GM20000 (cell line): ENCODE results near the gene MACROD1.

Source experiments
- DNase-seq: peaks from one replicate; pipeline ENCODE4 v3.0.0; 2012; ENCODE audit warnings: low spot score
- CTCF ChIP-seq: IDR thresholded peaks from 2 replicates; pipeline ENCODE4 v1.5.1; 2012; ENCODE audit warnings: mild to moderate bottlenecking, control low read depth; ENCODE audit errors: extremely low read depth, missing control alignments

The MACROD1 gene

GRCh38 chr11:64140082-64140481, 25.8 kb downstream of the MACROD1 start:
- DNase-seq: no peak
- TF ChIP-seq CTCF: no peak

DNA sequence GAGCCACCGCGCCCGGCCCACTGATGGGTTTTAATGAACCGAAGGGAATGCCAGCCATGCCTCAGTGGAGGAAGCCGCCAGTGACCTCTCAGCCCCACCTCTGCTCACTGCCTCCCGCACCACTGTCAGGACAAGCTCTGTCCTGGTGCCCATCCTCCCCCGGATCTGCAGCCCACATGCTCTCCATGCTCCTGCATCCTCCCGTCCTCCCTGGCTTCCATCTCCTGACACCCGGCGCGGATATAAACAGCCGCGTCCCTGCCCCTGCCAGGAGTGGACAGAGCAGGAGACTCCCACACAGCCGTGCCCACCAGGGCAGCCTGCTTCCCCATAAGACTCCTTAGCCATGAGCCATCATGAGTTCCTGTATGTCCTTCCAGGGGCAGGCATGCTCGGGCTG, 26.9 kb downstream of the MACROD1 start:
- no peak for DNase-seq
- no peak for TF ChIP-seq CTCF

DNA sequence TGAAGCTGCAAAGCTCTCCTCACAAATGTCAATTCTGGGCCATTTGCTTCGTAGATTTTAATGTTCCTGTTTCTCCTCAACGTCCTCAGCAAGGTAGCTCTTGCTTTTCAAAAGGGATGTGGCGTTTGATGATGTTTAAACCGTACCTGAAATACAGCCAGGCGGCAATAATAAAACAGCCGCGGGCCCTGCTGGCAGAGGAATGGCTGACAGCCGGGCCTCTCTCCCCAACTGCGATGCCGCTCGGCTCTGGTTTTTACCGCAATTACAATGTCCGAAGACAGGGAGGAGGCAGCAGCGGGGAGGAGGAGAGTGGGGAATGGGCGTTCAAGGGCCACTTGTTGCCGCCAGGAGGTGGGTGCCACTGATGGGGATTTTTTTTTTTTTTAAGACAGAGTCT, 27.5 kb downstream of the MACROD1 start:
- DNase-seq: no peak
- TF ChIP-seq CTCF: no peak

DNA sequence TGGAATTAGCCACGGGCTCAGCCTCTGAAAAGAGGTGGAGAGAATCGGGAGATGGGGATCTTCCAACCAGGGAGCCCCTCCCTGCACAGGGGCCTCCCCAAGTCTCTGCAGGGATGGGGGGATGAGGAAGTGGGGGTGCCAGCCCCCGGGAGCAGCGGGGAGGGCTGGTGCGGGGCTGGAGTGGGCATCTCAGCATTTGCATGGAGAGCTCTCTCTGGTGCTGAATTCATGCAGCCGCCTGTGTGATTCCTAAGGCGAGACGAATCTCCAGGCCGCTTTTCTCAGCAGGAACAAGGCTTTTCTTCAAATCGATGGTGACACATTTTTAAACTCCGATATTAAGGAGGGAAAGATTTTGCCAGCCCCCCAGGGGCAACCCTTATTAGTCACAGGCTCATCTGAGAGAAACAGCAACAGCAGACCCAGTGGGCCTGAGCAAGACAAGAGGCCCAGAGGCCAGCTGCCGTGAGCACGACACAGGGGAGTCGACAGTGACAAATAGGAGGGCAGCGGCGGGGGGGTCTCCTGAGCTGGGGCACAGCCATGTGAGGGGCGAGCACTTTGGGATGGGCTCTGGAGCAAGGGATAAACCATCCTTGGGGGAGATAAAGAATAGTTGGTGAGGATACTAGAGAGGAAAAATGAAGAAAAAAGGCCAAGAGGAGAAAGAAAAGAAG, 29.0 kb downstream of the MACROD1 start:
- DNase-seq: no peak
- no peak for TF ChIP-seq CTCF

DNA sequence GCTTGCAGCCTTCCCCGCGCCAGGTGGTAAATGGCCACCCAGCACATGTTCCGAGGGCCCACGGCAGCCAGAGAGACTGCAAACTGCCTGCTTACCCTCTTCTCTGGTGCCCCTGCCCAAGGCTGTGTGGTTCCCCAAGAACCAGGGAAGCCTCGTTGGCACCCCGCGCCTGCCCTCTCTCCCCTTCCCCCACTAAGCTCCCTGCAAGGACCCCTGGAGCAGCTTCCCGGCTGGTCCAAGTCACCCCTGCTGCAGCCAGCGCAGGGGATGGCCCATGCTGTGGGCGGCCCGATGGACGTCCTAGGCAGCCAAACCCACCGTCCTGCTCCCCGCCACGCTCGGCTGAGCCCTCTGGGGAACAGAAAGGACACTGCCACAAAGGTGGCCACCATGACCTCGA, 30.2 kb downstream of the MACROD1 start:
- DNase-seq: no peak
- TF ChIP-seq CTCF: no peak

GRCh38 chr11:64134963-64135362, 30.9 kb downstream of the MACROD1 start:
- no peak for DNase-seq

GRCh38 chr11:64132982-64133705, 32.8 kb downstream of the MACROD1 start:
- DNase-seq: no peak
- TF ChIP-seq CTCF: no peak

More at GRCh38 chr11:64134963-64135362, 30.9 kb downstream of the MACROD1 start:
- no peak for TF ChIP-seq CTCF
